Measurements from ENCODE around the gene RNF26. TPM values are rescaled to one million over a fixed set of nuclear protein-coding genes. Genes with fewer than 3 reads are reported as not detected.

Gene RNF26
- total and polyA plus RNA-seq, 12 donors, result 6.4 to 17.6 (median 13.0) TPM

- Histone ChIP-seq H3K4me3 (no peak overlapping the region), H3K4me1 (peaks cover 2 to 11% (median 7%) of the 10 kb centered on the region in 9 donors), H3K27ac (no peak overlapping the region), H3K36me3 (no peaks in the 10 kb centered on the region), H3K9me3 (no peaks in the 10 kb centered on the region), H3K27me3 (peaks cover 0 to 3% (median 0%) of the 10 kb centered on the region in 7 donors)
- no peak for TF ChIP-seq CTCF (IDR thresholded peaks at IDR 0.05)
- ATAC-seq (no peak), DNase-seq (no peak)
- WGBS, 2 donors, result 44 to 60% methylated on average over 1 of the region's 1 CpG
- intact Hi-C loops (cut with DNase I), result loop anchor here in 1 of 10 donors (10.0 kb wide), 1 partner anchor 125 kb away; the partner anchor contains the start of gene CBL
These were observed 4.1 kb upstream of the RNF26 start for GRCh38 chr11:119330237-119330636.

GRCh38 chr11:119332111-119332765, 2.1 kb upstream of the RNF26 start:
- intact Hi-C loops (cut with DNase I), result loop anchor here in 1 of 10 donors (10.0 kb wide), 1 partner anchor 127 kb away; the partner anchor contains the start of gene CBL
- Histone ChIP-seq H3K4me1 (peaks cover 6 to 26% (median 18%) of the 10 kb centered on the region in 9 donors), H3K27ac (no peak overlapping the region), H3K27me3 (peaks cover 0 to 3% (median 0%) of the 10 kb centered on the region in 7 donors), H3K36me3 (peaks cover 0 to 15% (median 8%) of the 10 kb centered on the region in 9 donors), H3K4me3 (no peak overlapping the region), H3K9me3 (no peaks in the 10 kb centered on the region)
- ATAC-seq, result no peak
- TF ChIP-seq CTCF (IDR thresholded peaks at IDR 0.05), result no peak
- WGBS, 2 donors, result 79 to 82% methylated on average over 4 of the region's 4 CpGs
- DNase-seq, result no peak

- intact Hi-C loops (cut with DNase I), result loop anchor here in 3 of 10 donors (5.0 to 10.0 kb wide), 2 partner anchors 37 to 130 kb away; partner anchors contain the start of gene CBL (in 1 of the 3)
- peaks cover 14 to 55% (median 44%) of the 10 kb centered on the region in 9 donors for H3K4me1 ChIP-seq
These were observed 846 bp downstream of the RNF26 start for GRCh38 chr11:119335091-119335654.

More at GRCh38 chr11:119335091-119335654, 846 bp downstream of the RNF26 start:
- Histone ChIP-seq H3K27ac (peak overlapping the region in 6 of 10 donors; percentile 78 to 92 (median 88)), H3K36me3 (peaks cover 0 to 23% (median 8%) of the 10 kb centered on the region in 9 donors), H3K4me3 (peak overlapping the region; percentile 82 to 99 (median 90)), H3K9me3 (no peaks in the 10 kb centered on the region), H3K27me3 (peaks cover 0 to 17% (median 0%) of the 10 kb centered on the region in 7 donors)
- 59 to 62% methylated on average over 15 of the region's 15 CpGs for WGBS, 2 donors
- no peak for ATAC-seq
- no peak for TF ChIP-seq CTCF (IDR thresholded peaks at IDR 0.05)
- DNase-seq, result no peak

Measured in heart right ventricle (tissue), 16 donors.